HPDE6-E6E7 (cell line): ENCODE measurements around the gene TIMP2.

Experiments
- DNase-seq: peaks from one replicate; pipeline ENCODE4 v3.0.0; 2011; ENCODE audit warnings: missing footprints; ENCODE audit errors: extremely low spot score

TIMP2 gene

GRCh38 chr17:78839235-78839761, 85.9 kb downstream of the TIMP2 start:
- peak; percentile 58 for DNase-seq

- no peak for DNase-seq
These were observed 86.6 kb downstream of the TIMP2 start for GRCh38 chr17:78838574-78839005.

GRCh38 chr17:78836420-78837021, 88.7 kb downstream of the TIMP2 start:
- DNase-seq = no peak

GRCh38 chr17:78834571-78834970, 90.6 kb downstream of the TIMP2 start:
- no peak for DNase-seq

GRCh38 chr17:78832541-78832810, 92.7 kb downstream of the TIMP2 start:
- no peak for DNase-seq

- no peak for DNase-seq
These were observed 93.3 kb downstream of the TIMP2 start for GRCh38 chr17:78831688-78832540.

- no peak for DNase-seq
These were observed 95.7 kb downstream of the TIMP2 start for GRCh38 chr17:78829477-78829876.

- DNase-seq = peak; percentile 34
These were observed 96.6 kb downstream of the TIMP2 start for GRCh38 chr17:78828470-78829185.

GRCh38 chr17:78826836-78827509, 98.2 kb downstream of the TIMP2 start:
- no peak for DNase-seq

- no peak for DNase-seq
These were observed 98.8 kb downstream of the TIMP2 start for GRCh38 chr17:78826421-78826820.

GRCh38 chr17:78825696-78826095, 99.5 kb downstream of the TIMP2 start:
- no peak for DNase-seq

GRCh38 chr17:78824240-78824639, 100.9 kb downstream of the TIMP2 start:
- DNase-seq = no peak

GRCh38 chr17:78823282-78824046, 101.7 kb downstream of the TIMP2 start:
- no peak for DNase-seq

GRCh38 chr17:78822552-78822951, 102.6 kb downstream of the TIMP2 start:
- DNase-seq = no peak

GRCh38 chr17:78821961-78822360, 103.2 kb downstream of the TIMP2 start:
- DNase-seq = no peak

GRCh38 chr17:78820841-78821240, 104.3 kb downstream of the TIMP2 start:
- no peak for DNase-seq

- DNase-seq = no peak
These were observed 105.1 kb downstream of the TIMP2 start for GRCh38 chr17:78819806-78820792.

GRCh38 chr17:78819402-78819801, 105.8 kb downstream of the TIMP2 start:
- no peak for DNase-seq

- no peak for DNase-seq
These were observed 106.3 kb downstream of the TIMP2 start for GRCh38 chr17:78818932-78819331.
